ENCODE data around the gene UBASH3A. TPM values are rescaled to one million over a fixed set of nuclear protein-coding genes. Genes with fewer than 3 reads are reported as not detected.

Gene UBASH3A
- total RNA-seq, 3 donors from 2014 or later (not counting 1 experiment from before 2014, with no cell fraction given) = 0.66 to 5.0 (median 2.0) TPM

GRCh38 chr21:42486531-42486930 is 82.8 kb downstream of the UBASH3A start:
- H3K36me3 ChIP-seq (ENCODE audit: control insufficient read depth, insufficient read depth, low read length) = no peaks in the 10 kb centered on the region
- H3K27me3 Mint-ChIP-seq (ENCODE audit: low read depth in 2 of 2) = peaks cover 17 to 25% of the 10 kb centered on the region in 2 donors
- 9% methylated on average over 5 of the region's 5 CpGs for WGBS (ENCODE audit: insufficient coverage)
- H3K4me3 ChIP-seq (ENCODE audit: low read length) = no peak overlapping the region
- peak in 1 of 3 donors; percentile 31 for ATAC-seq
- no peaks in the 10 kb centered on the region for H3K4me1 Mint-ChIP-seq
- no peaks in the 10 kb centered on the region for H3K27me3 ChIP-seq (ENCODE audit: control insufficient read depth, insufficient read depth, low read length)
- intact Hi-C loops (cut with micrococcal nuclease) = no loop called here
- no peaks in the 10 kb centered on the region for H3K36me3 Mint-ChIP-seq
- H3K4me1 ChIP-seq (ENCODE audit: control insufficient read depth, insufficient read depth, low read length) = no peaks in the 10 kb centered on the region
- no peak overlapping the region for H3K4me3 Mint-ChIP-seq
- no peak for DNase-seq
- no peaks in the 10 kb centered on the region for H3K9me3 ChIP-seq (ENCODE audit: control insufficient read depth, insufficient read depth, low read length)
- no peak overlapping the region for H3K27ac ChIP-seq (ENCODE audit: low read length)
- H3K27ac Mint-ChIP-seq = no peak overlapping the region
- no peak for TF ChIP-seq CTCF (IDR thresholded peaks at IDR 0.05)
- H3K9me3 Mint-ChIP-seq = peaks cover 0 to 2% of the 10 kb centered on the region in 2 donors

- Histone ChIP-seq H3K4me3 (ENCODE audit: low read length) (no peak overlapping the region), H3K4me1 (ENCODE audit: control insufficient read depth, insufficient read depth, low read length) (no peaks in the 10 kb centered on the region), H3K9me3 (ENCODE audit: control insufficient read depth, insufficient read depth, low read length) (no peaks in the 10 kb centered on the region), H3K36me3 (ENCODE audit: control insufficient read depth, insufficient read depth, low read length) (no peaks in the 10 kb centered on the region), H3K27ac (ENCODE audit: low read length) (no peak overlapping the region), H3K27me3 (ENCODE audit: control insufficient read depth, insufficient read depth, low read length) (no peaks in the 10 kb centered on the region)
- Mint-ChIP-seq H3K27ac (no peak overlapping the region), H3K4me3 (no peak overlapping the region), H3K4me1 (no peaks in the 10 kb centered on the region), H3K9me3 (peaks cover 0 to 2% of the 10 kb centered on the region in 2 donors), H3K36me3 (no peaks in the 10 kb centered on the region), H3K27me3 (ENCODE audit: low read depth in 2 of 2) (peaks cover 20 to 21% of the 10 kb centered on the region in 2 donors)
- no peak for ATAC-seq
- no peak for DNase-seq
- WGBS (ENCODE audit: insufficient coverage) = 48% methylated on average over 2 of the region's 2 CpGs
- intact Hi-C loops (cut with micrococcal nuclease) = no loop called here
- no peak for TF ChIP-seq CTCF (IDR thresholded peaks at IDR 0.05)
Observed at GRCh38 chr21:42489006-42489563, 85.4 kb downstream of the UBASH3A start.

- no peak overlapping the region for H3K4me3 Mint-ChIP-seq
- ATAC-seq (no peak), DNase-seq (no peak)
- TF ChIP-seq CTCF (IDR thresholded peaks at IDR 0.05) = no peak
- Histone ChIP-seq H3K4me3 (ENCODE audit: low read length) (no peak overlapping the region), H3K36me3 (ENCODE audit: control insufficient read depth, insufficient read depth, low read length) (no peaks in the 10 kb centered on the region), H3K27ac (ENCODE audit: low read length) (no peak overlapping the region), H3K4me1 (ENCODE audit: control insufficient read depth, insufficient read depth, low read length) (no peaks in the 10 kb centered on the region), H3K27me3 (ENCODE audit: control insufficient read depth, insufficient read depth, low read length) (no peaks in the 10 kb centered on the region), H3K9me3 (ENCODE audit: control insufficient read depth, insufficient read depth, low read length) (no peaks in the 10 kb centered on the region)
- no peaks in the 10 kb centered on the region for H3K4me1 Mint-ChIP-seq
- peaks cover 17 to 20% of the 10 kb centered on the region in 2 donors for H3K27me3 Mint-ChIP-seq (ENCODE audit: low read depth in 2 of 2)
- H3K36me3 Mint-ChIP-seq = no peaks in the 10 kb centered on the region
- H3K9me3 Mint-ChIP-seq = peaks cover 0 to 2% of the 10 kb centered on the region in 2 donors
- intact Hi-C loops (cut with micrococcal nuclease) = no loop called here
- WGBS (ENCODE audit: insufficient coverage) = 80% methylated on average over 4 of the region's 4 CpGs
- no peak overlapping the region for H3K27ac Mint-ChIP-seq
Observed at GRCh38 chr21:42489991-42490390, 86.3 kb downstream of the UBASH3A start.

- no peak overlapping the region for H3K27ac ChIP-seq (ENCODE audit: low read length)
- H3K4me1 ChIP-seq (ENCODE audit: control insufficient read depth, insufficient read depth, low read length) = peaks cover 5% of the 10 kb centered on the region
- no peaks in the 10 kb centered on the region for H3K36me3 ChIP-seq (ENCODE audit: control insufficient read depth, insufficient read depth, low read length)
- ATAC-seq (no peak), DNase-seq (no peak)
- peaks cover 0 to 2% of the 10 kb centered on the region in 2 donors for H3K9me3 Mint-ChIP-seq
- intact Hi-C loops (cut with micrococcal nuclease) = no loop called here
- no peak overlapping the region for H3K4me3 Mint-ChIP-seq
- H3K4me3 ChIP-seq (ENCODE audit: low read length) = no peak overlapping the region
- no peaks in the 10 kb centered on the region for H3K9me3 ChIP-seq (ENCODE audit: control insufficient read depth, insufficient read depth, low read length)
- no peak overlapping the region for H3K27ac Mint-ChIP-seq
- TF ChIP-seq CTCF (IDR thresholded peaks at IDR 0.05) = no peak
- H3K36me3 Mint-ChIP-seq = no peaks in the 10 kb centered on the region
- H3K4me1 Mint-ChIP-seq = peaks cover under 1 to 2% of the 10 kb centered on the region in 2 donors
- H3K27me3 Mint-ChIP-seq (ENCODE audit: low read depth in 2 of 2) = peaks cover 17 to 20% of the 10 kb centered on the region in 2 donors
- no peaks in the 10 kb centered on the region for H3K27me3 ChIP-seq (ENCODE audit: control insufficient read depth, insufficient read depth, low read length)
Observed at GRCh38 chr21:42490720-42491119, 87.0 kb downstream of the UBASH3A start.
